GM11168 (cell line): ENCODE measurements around the gene SPRED2.

Experiments
- in situ Hi-C: fragments of 300-500 bp; cut with MboI; formaldehyde crosslinking; loops from one replicate; pipeline ENCODE4 v1.12.0; 2022; ENCODE audit warnings: low sequenced_read_pairs; ENCODE audit not compliant: unreplicated experiment

SPRED2 gene

GRCh38 chr2:65443509-65444186 lies 11.2 kb upstream of the SPRED2 start:
- in situ Hi-C loops, result no loop called here

GRCh38 chr2:65442420-65443020 lies 10.1 kb upstream of the SPRED2 start:
- in situ Hi-C loops, result no loop called here

GRCh38 chr2:65438137-65438899 lies 5.9 kb upstream of the SPRED2 start:
- in situ Hi-C loops, result loop anchor here (10.0 kb wide), 1 partner anchor 106 kb away; no protein-coding TSS in a partner anchor

- in situ Hi-C loops, result loop anchor here (10.0 kb wide), 1 partner anchor 107 kb away; no protein-coding TSS in a partner anchor
Observed at GRCh38 chr2:65437392-65438135, 5.2 kb upstream of the SPRED2 start.

GRCh38 chr2:65436824-65437221 lies 4.4 kb upstream of the SPRED2 start:
- in situ Hi-C loops, result loop anchor here (10.0 kb wide), 1 partner anchor 108 kb away; no protein-coding TSS in a partner anchor

GRCh38 chr2:65436169-65436823 lies 3.9 kb upstream of the SPRED2 start:
- in situ Hi-C loops, result loop anchor here (10.0 kb wide), 1 partner anchor 109 kb away; no protein-coding TSS in a partner anchor

GRCh38 chr2:65435625-65436168 lies 3.3 kb upstream of the SPRED2 start:
- in situ Hi-C loops, result loop anchor here (10.0 kb wide), 1 partner anchor 109 kb away; no protein-coding TSS in a partner anchor

- in situ Hi-C loops, result loop anchor here (10.0 kb wide), 1 partner anchor 110 kb away; no protein-coding TSS in a partner anchor
Observed at GRCh38 chr2:65434592-65435241, 2.3 kb upstream of the SPRED2 start.

- in situ Hi-C loops, result loop anchor here (10.0 kb wide), 1 partner anchor 113 kb away; no protein-coding TSS in a partner anchor
Observed at GRCh38 chr2:65431421-65432226, 775 bp downstream of the SPRED2 start.

- in situ Hi-C loops, result loop anchor here (10.0 kb wide), 1 partner anchor 114 kb away; no protein-coding TSS in a partner anchor
Observed at GRCh38 chr2:65430603-65431420, 1.6 kb downstream of the SPRED2 start.

GRCh38 chr2:65429786-65430602 lies 2.4 kb downstream of the SPRED2 start:
- in situ Hi-C loops, result loop anchor here (10.0 kb wide), 1 partner anchor 115 kb away; no protein-coding TSS in a partner anchor

- in situ Hi-C loops, result no loop called here
Observed at GRCh38 chr2:65427532-65427931, 4.9 kb downstream of the SPRED2 start.

GRCh38 chr2:65425276-65425675 lies 7.1 kb downstream of the SPRED2 start:
- in situ Hi-C loops, result no loop called here

- in situ Hi-C loops, result no loop called here
Observed at GRCh38 chr2:65424391-65424790, 8.0 kb downstream of the SPRED2 start.

- in situ Hi-C loops, result no loop called here
Observed at GRCh38 chr2:65421432-65421748, 11.0 kb downstream of the SPRED2 start.

- in situ Hi-C loops, result no loop called here
Observed at GRCh38 chr2:65420712-65421431, 11.5 kb downstream of the SPRED2 start.
